ENCODE data around the gene PCF11. TPM values are rescaled to one million over a fixed set of nuclear protein-coding genes. Genes with fewer than 3 reads are reported as not detected.

PCF11 gene
- total RNA-seq, 2 donors from 2014 or later, result 39.2 to 46.0 TPM

DNA sequence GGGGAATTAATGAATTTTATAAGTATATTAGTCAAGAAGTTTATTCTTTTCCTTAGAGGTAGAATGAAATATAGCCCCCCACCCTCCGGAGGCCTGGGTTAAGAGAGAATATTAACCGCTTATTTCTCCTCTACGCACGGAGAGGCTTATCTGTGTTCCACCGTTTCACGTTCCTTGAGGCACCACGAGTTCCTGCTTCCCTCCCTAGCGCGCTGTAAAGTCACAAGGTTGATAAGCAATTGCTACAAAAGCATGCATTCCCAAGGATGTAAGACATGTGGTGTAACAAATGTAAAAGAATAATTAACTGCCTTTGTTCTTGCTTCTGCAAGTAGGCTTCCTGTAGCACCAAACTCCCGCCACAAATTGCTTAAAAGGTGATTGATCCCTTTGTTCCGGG is 35.1 kb downstream of the PCF11 start:
- Histone ChIP-seq H3K9me3 (no peaks in the 10 kb centered on the region), H3K36me3 (no peaks in the 10 kb centered on the region), H3K4me1 (no peaks in the 10 kb centered on the region), H3K9ac (ENCODE audit: low read depth in 2 of 2, low read length in 2 of 2) (no peak overlapping the region), H3K27ac (no peak overlapping the region), H3K4me3 (no peak overlapping the region), H3K27me3 (no peaks in the 10 kb centered on the region)
- no peak for TF ChIP-seq CTCF (IDR thresholded peaks at IDR 0.05)
- intact Hi-C loops (cut with DNase I), result loop anchor here (10.0 kb wide), 1 partner anchor 117 kb away; the partner anchor contains the start of gene RAB30
- no peak for DNase-seq

- H3K27ac ChIP-seq, result peak overlapping the region; percentile 89
- intact Hi-C loops (cut with DNase I), result loop anchor here (10.0 kb wide), 1 partner anchor 118 kb away; the partner anchor contains the start of gene RAB30
- H3K27me3 ChIP-seq, result no peaks in the 10 kb centered on the region
- H3K9ac ChIP-seq (ENCODE audit: low read depth in 2 of 2, low read length in 2 of 2), result peak overlapping the region; percentile 86 to 95
- no peaks in the 10 kb centered on the region for H3K36me3 ChIP-seq
- no peak for TF ChIP-seq CTCF (IDR thresholded peaks at IDR 0.05)
- H3K4me3 ChIP-seq, result peak overlapping the region; percentile 67
- no peaks in the 10 kb centered on the region for H3K9me3 ChIP-seq
- H3K4me1 ChIP-seq, result no peaks in the 10 kb centered on the region
- DNase-seq, result no peak
Measured at GRCh38 chr11:83192606-83193245, 35.8 kb downstream of the PCF11 start.

DNA sequence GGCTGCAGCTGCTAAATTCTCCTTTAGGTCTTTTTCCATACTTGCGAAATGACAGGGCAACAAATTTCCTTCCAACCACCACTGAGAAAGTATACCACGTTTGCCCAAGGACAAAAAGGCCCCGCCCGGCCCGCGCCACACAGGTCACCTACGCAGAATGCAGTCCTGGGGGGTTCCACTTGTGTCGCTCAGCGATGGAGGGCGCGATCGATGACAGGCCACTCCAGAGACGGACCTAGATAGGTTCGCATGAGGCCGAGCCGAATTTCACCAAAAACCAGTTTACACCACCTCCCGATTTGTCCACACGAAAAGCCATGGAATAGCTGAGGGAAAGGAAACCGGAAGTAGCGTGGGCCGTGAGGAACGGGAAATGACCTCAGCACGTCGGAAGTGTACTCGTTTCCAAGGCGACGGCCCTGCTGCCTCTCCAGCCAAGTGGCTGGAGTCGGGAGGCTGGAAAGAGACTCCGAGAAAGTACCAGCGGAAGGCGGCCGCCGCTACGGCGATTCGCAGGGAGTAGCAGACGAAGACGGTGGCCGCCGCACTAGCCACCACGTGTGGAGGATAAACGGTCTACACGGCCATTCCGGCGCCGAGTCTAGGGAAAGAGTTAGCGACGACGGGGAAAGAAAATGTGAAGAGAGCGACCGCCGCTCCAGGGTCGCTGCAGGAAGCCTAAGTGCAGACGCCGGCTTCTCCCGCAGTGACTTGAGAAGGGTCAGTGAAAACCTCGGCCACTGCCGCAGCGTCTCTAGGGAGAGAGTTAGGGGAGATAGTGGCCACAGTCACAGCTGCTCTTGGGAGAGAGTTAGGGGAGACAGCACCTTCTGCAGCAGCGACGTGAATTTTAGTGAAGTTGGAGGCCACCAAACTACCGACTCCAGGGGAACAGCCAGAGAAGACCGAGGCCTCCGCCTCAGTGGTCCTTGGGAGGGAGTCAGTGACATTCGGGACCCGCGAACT is 36.7 kb downstream of the PCF11 start, which contains the start of gene ANKRD42:
Gene ANKRD42 (plus strand): TSS at position 398 of the 966 bp plus-strand sequence. CDS start 959 bp downstream, outside the sequence.
- no peak for TF ChIP-seq CTCF (IDR thresholded peaks at IDR 0.05)
- Histone ChIP-seq H3K4me3 (peak within 1 kb of the TSS; percentile 67), H3K27ac (peak within 1 kb of the TSS; percentile 89), H3K9ac (ENCODE audit: low read depth in 2 of 2, low read length in 2 of 2) (peak within 1 kb of the TSS; percentile 86 to 95), H3K4me1 (no peaks in the 10 kb centered on the region), H3K36me3 (no peaks in the 10 kb centered on the region), H3K27me3 (no peaks in the 10 kb centered on the region), H3K9me3 (no peaks in the 10 kb centered on the region)
- peak; percentile 95 for DNase-seq
- intact Hi-C loops (cut with DNase I), result loop anchor here (10.0 kb wide), 1 partner anchor 119 kb away; the partner anchor contains the start of gene RAB30

DNA sequence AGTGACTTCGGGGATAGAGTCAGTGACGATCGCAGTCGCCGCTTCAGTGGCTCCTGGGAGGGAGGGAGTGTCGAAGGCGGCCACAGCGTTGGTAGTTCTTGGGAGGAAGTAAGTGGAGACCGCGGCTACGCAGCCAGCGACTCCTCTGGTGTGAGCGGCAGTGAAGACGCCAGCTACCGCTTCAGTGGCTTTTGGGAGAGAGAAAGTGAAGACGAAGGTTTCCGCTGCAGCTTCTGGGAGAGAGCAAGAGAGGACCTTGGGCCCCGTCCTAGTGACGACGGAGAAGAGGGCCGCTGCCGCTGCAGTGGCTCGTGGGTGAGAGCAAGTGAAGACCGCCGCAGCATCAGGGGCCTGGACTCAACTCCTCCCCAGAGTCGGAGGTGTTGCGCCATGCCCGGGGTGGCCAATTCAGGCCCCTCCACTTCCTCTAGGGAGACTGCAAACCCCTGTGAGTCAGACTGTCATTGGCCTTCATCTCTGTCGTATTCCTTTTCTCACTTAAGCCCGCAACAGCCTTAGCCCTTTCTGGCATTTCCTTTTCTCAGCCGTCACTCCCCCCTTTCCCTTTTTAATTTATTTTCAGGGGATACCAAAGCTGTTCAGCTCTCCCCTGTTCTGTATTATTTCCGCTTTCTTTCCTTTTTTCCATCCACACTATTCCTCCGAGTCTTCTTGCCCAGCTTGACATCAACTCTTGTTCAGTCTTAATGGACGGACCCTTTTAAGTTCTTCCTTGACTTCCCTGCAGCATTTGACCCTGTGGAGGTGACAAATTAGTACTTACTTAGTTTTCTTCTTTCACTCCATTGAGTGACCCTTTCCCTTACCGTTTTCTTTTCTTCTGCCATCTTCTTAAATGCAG is 37.6 kb downstream of the PCF11 start:
- Histone ChIP-seq H3K36me3 (no peaks in the 10 kb centered on the region), H3K9ac (ENCODE audit: low read depth in 2 of 2, low read length in 2 of 2) (peak overlapping the region; percentile 84 to 95), H3K9me3 (no peaks in the 10 kb centered on the region), H3K27me3 (no peaks in the 10 kb centered on the region), H3K4me1 (no peaks in the 10 kb centered on the region), H3K27ac (peak overlapping the region; percentile 89), H3K4me3 (peak overlapping the region; percentile 67)
- TF ChIP-seq CTCF (IDR thresholded peaks at IDR 0.05), result no peak
- peak; percentile 68 for DNase-seq
- intact Hi-C loops (cut with DNase I), result loop anchor here (10.0 kb wide), 1 partner anchor 120 kb away; the partner anchor contains the start of gene RAB30
